Measurements from ENCODE around the gene USP46. TPM values are rescaled to one million over a fixed set of nuclear protein-coding genes. Genes with fewer than 3 reads are reported as not detected.

The USP46 gene
- total RNA-seq, 1 donor from 2014 or later = 16.8 TPM

Other genes starting within 250 kb of the USP46 start
- gene ERVMER34-1, start 92.1 kb upstream of the USP46 start, total RNA-seq = not detected in 2 replicates
- gene RASL11B, start 203.0 kb upstream of the USP46 start, total RNA-seq = 0.16 and 0.27 TPM in 2 replicates

Data from T-helper 2 cell treated with Interferon-gamma antibody and Interleukin-4, amounts not matched to agents 100 ng/mL and 5 ng/mL, for 36 hours (primary cell).